ENCODE measurements around the gene DBT. TPM values are rescaled to one million over a fixed set of nuclear protein-coding genes. Genes with fewer than 3 reads are reported as not detected.

DBT gene
- total and polyA plus RNA-seq, 2 of the 8 experiments (the other 6 are each of a cell fraction or from before 2014, with no cell fraction given), result 3.3 to 24.6 TPM

GRCh38 chr1:100250807-100251206 is 1.2 kb upstream of the DBT start:
- DNase-seq (ENCODE audit: low read depth in 1 of 2, low spot score in 2 of 2), result no peak
- Histone ChIP-seq H3K18ac (ENCODE audit: extremely low read depth, low read length) (no peak overlapping the region), H4K20me1 (replicated peaks in 1 of 2; ENCODE audit: control insufficient read depth in 1 of 2, insufficient read depth in 2 of 2, low read length in 2 of 2) (peaks cover 0 to 1% of the 10 kb centered on the region in 2 experiments), H2BK120ac (replicated peaks; ENCODE audit: low read depth, low read length) (no peak overlapping the region), H3K79me1 (ENCODE audit: low read depth, low read length) (0 out of 2 replicates have a peak, but pooled peaks cover 3% of the 10 kb centered on the region), H3K4me2 (ENCODE audit: insufficient read depth in 1 of 2, low read depth in 2 of 2, low read length in 2 of 2) (no peak overlapping the region; a peak in 1 of 4 replicates), H3K4me3 (ENCODE audit: extremely low read depth in 1 of 4, insufficient read depth in 2 of 4, low read depth in 3 of 4, low read length in 4 of 4) (no peak overlapping the region), H2AFZ (ENCODE audit: low read length) (no peak overlapping the region), H4K5ac (ENCODE audit: insufficient read length, low read depth, low read length) (no peak overlapping the region), H2BK15ac (ENCODE audit: low read length) (no peak overlapping the region), H3K4ac (replicated peaks; ENCODE audit: insufficient read length, low read depth, low read length) (no peak overlapping the region), H3K27ac (ENCODE audit: low read depth, low read length) (no peak overlapping the region), H3K9ac (replicated peaks in 1 of 4; ENCODE audit: extremely low read depth in 1 of 4, low read depth in 3 of 4, low read length in 3 of 4) (no peak overlapping the region), H3K4me1 (replicated peaks in 1 of 4; ENCODE audit: control insufficient read depth in 3 of 4, insufficient read depth in 4 of 4, low read length in 3 of 4) (peaks cover 0 to 5% (median 0%) of the 10 kb centered on the region in 4 experiments; a peak in 2 of 7 replicates), H3K27me3 (replicated peaks in 1 of 4; ENCODE audit: control insufficient read depth in 3 of 4, extremely low read depth in 1 of 4, insufficient read depth in 3 of 4, low read length in 3 of 4) (no peaks in the 10 kb centered on the region), H4K91ac (replicated peaks; ENCODE audit: insufficient read length, low read length) (no peak overlapping the region), H2AK5ac (ENCODE audit: low read depth, low read length) (no peak overlapping the region), H3K9me3 (ENCODE audit: insufficient read depth in 2 of 2, low read depth in 1 of 2, low read length in 1 of 2) (no peaks in the 10 kb centered on the region), H3K79me2 (ENCODE audit: control insufficient read depth in 1 of 2, insufficient read depth in 2 of 2, low read length in 2 of 2) (peaks cover 0 to 29% of the 10 kb centered on the region in 2 experiments; a peak in 3 of 4 replicates), H3K56ac (replicated peaks; ENCODE audit: insufficient read length, low read depth, low read length) (no peak overlapping the region), H3K14ac (ENCODE audit: insufficient read length) (no peak overlapping the region), H2BK12ac (ENCODE audit: low read depth, low read length) (peak overlapping the region; percentile 56; the same call in 1 of the 2 replicates), H4K8ac (ENCODE audit: extremely low read depth, insufficient read depth, low read length) (no peak overlapping the region), H3K36me3 (ENCODE audit: control insufficient read depth in 2 of 4, insufficient read depth in 4 of 4, low read length in 3 of 4) (no peaks in the 10 kb centered on the region; a peak in 1 of 8 replicates), H2BK5ac (ENCODE audit: low read depth, low read length) (no peak overlapping the region), H2BK20ac (ENCODE audit: low read length) (no peak overlapping the region), H3K23me2 (ENCODE audit: low read depth, low read length) (peaks cover 6% of the 10 kb centered on the region), H3K23ac (ENCODE audit: insufficient read length) (no peak overlapping the region)
- TF ChIP-seq HDAC6 (IDR thresholded peaks at IDR 0.05; ENCODE audit: low read depth, low read length), result no peak
- TF ChIP-seq KDM1A (IDR thresholded peaks at IDR 0.05; ENCODE audit: borderline replicate concordance, low read length), result no peak
- no peak for TF ChIP-seq RBBP5 (IDR thresholded peaks at IDR 0.05; ENCODE audit: borderline replicate concordance, low read depth, low read length)
- TF ChIP-seq RFX5 (IDR thresholded peaks at IDR 0.05; ENCODE audit: borderline replicate concordance, low read depth, low read length), result no peak
- TF ChIP-seq SIX5 (IDR thresholded peaks at IDR 0.05; ENCODE audit: low read depth, low read length), result no peak
- TF ChIP-seq CEBPB (IDR thresholded peaks at IDR 0.05; ENCODE audit: low read depth, low read length), result no peak
- TF ChIP-seq TAF7 (optimal IDR thresholded peaks at IDR 0.05; ENCODE audit: borderline replicate concordance, low read depth, low read length), result no peak
- TF ChIP-seq MAFK (IDR thresholded peaks at IDR 0.05; ENCODE audit: low read depth, low read length), result no peak
- POLR2A ChIA-PET (ENCODE audit: partially characterized antibody), result interaction anchor here (1.0 to 3.7 kb wide), 5 partner anchors 15 to 101 kb away, joined by 3 to 23 read pairs (median 8); partner anchors contain the start of genes CDC14A and RTCA
- FAIRE-seq, result no peak
- CTCF ChIA-PET (ENCODE audit: partially characterized antibody), result interaction anchor here (0.6 to 0.9 kb wide), 3 partner anchors 16 to 983 kb away, joined by 3 to 4 read pairs (median 3); no protein-coding TSS in a partner anchor
- 93% methylated on average over 3 of the region's 3 CpGs; no CpG with 5 or more reads in 1 of the 2 experiments for WGBS, 2 experiments (ENCODE audit: extremely low coverage in 1 of 2, insufficient coverage in 1 of 2, insufficient read length in 1 of 2, insufficient replicate concordance in 2 of 2, low coverage in 1 of 2, low lambda C conversion rate in 2 of 2, missing lambda C conversion rate in 1 of 2)

All from H1 (cell line).